Limb (tissue), 2 donors: ENCODE results near the gene EYA4.

Experiments
- DNase-seq, 2 donors: peaks; one replicate each; pipeline ENCODE4 v3.0.0-alpha.2; 2016; ENCODE audit errors: extremely low spot score in 2 of 2

The EYA4 gene

GRCh38 chr6:133242637-133243585 is 1.8 kb downstream of the EYA4 start:
- peak; percentile 25 to 64 for DNase-seq

- DNase-seq = peak in 1 of 2 donors; percentile 25
These were observed 2.7 kb downstream of the EYA4 start for GRCh38 chr6:133243723-133244305.

DNA sequence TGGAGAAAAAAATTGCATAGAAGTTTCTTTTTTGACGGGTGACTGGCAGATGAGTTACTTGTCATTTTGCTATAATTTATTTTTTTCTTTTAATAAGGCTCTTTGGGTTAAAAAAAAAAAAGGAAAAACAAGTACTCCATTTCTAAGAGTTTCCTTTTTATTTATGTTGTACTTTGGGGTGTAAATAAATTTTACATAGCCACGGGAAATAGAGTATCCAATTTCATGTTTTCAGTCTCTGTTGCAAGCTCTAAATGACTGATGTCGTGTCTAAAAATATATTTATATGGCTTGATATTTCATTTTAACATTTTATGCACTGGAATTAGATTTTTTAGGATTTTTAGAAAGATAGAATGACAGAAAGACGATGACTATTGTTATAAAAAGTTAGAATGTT is 3.4 kb downstream of the EYA4 start:
- DNase-seq = no peak

GRCh38 chr6:133245007-133245406 is 3.9 kb downstream of the EYA4 start:
- DNase-seq = no peak

- no peak for DNase-seq
These were observed 4.3 kb downstream of the EYA4 start for GRCh38 chr6:133245422-133245903.

DNA sequence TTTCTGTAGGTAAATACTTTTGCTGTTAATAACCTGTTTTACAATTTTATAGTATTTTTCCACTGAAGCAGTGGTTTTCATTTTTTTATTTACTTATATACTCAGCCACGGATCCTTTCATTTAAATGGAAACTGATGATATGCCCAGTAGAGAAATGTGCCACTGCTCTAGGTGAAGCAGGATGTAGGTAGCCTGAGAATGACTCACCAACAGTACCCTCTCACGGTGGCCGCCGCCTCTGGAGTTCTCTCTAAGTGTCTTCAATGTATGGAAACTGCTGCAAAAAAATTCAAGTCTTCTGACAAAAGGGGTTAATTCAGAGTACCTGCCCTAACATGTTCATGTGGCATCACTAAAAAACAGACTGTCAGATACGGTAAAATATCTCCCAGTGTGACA is 6.4 kb downstream of the EYA4 start:
- no peak for DNase-seq

GRCh38 chr6:133248241-133249001 is 7.3 kb downstream of the EYA4 start:
- no peak for DNase-seq

GRCh38 chr6:133251688-133252087 is 10.5 kb downstream of the EYA4 start:
- no peak for DNase-seq

DNA sequence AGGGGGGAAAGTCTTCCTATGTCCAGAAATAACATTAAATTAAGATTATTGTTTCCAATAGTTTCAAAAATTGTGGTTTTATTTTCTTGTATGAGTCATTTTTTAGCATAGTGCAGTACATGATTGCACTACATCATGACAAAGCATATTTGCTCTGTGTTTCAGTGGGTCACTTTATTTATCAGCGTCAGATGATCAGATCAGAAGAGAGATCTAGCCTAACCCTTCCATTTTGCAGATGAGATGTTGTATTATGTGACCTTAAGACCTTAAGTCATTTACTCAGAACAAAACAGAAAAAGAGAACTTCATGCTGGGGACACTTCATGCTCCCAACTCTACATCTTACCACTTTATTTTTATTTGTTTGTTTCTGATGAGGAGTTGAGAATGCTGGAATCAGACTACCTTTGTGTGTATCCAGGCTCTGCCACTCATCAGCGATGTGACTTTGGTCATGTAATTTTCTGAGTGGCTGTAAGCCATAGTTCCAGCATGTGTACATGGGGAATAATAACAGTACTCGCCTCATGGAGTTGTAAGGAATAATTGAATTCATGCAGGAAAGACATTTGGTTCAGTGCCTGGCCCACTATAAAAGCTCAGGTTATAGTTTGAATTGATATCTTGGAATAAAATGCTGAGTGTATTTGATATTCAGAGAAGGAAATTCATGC is 13.5 kb downstream of the EYA4 start:
- DNase-seq = no peak

- no peak for DNase-seq
These were observed 16.5 kb downstream of the EYA4 start for GRCh38 chr6:133257545-133258105.

DNA sequence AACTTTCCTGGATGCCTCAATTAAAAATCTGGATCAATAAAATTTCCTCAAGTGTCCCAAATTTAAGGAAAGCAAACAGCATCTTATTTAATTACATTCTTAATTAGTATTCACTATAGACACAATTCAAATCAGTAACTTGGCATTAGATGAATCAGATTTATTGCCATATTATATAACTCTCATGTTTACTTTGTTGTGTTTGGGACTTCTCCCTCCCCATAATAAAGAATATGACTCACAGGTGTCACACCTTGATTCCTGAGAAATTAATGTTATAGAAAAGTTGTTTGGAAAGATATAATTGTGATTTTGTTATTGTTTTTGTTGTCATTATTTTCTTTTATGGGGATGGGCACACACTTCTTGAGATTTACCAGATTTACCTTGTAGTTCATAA is 18.4 kb downstream of the EYA4 start:
- DNase-seq = no peak

GRCh38 chr6:133262804-133263203 is 21.6 kb downstream of the EYA4 start:
- no peak for DNase-seq

- DNase-seq = no peak
These were observed 23.9 kb downstream of the EYA4 start for GRCh38 chr6:133265066-133265465.

DNA sequence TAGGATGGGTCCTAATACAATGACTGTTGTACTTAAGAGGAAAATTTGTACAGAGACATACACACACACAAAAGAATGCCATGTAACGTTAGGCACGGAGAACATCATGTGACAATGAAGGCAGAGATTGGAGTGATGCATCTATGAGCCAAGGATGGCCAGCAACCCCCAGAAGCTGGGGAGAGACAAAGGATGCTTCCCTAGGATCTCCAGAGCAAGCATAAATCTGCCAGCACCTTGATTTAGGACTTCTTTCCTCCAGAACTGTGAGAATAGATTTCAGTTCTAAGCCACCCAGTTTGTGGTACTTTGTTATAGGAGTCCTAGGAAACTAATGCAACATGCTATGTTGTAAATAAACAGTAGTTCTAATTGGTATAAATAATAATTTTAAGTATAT is 25.0 kb downstream of the EYA4 start:
- no peak for DNase-seq

DNA sequence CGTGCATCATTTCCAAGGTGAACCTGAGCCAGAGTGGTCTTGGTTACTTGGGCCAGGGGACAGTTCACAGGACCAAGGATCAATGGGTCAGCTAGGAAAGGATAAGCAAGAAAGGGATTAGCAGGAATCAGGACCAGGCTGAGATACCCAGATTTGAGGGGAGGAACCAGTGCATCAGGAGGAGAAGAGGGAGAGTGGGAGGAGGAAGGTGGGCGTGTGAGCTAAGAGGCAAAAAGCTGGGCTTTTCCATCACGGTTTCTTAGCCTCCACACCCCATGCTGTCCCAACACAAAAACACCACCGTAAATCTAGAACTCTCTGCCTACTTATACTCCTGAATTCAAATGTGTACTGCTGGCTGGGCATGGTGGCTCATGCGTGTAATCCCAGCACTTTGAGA is 27.5 kb downstream of the EYA4 start:
- DNase-seq = no peak

GRCh38 chr6:133274813-133275212 is 33.7 kb downstream of the EYA4 start:
- DNase-seq = no peak

GRCh38 chr6:133275213-133275612 is 34.1 kb downstream of the EYA4 start:
- no peak for DNase-seq

DNA sequence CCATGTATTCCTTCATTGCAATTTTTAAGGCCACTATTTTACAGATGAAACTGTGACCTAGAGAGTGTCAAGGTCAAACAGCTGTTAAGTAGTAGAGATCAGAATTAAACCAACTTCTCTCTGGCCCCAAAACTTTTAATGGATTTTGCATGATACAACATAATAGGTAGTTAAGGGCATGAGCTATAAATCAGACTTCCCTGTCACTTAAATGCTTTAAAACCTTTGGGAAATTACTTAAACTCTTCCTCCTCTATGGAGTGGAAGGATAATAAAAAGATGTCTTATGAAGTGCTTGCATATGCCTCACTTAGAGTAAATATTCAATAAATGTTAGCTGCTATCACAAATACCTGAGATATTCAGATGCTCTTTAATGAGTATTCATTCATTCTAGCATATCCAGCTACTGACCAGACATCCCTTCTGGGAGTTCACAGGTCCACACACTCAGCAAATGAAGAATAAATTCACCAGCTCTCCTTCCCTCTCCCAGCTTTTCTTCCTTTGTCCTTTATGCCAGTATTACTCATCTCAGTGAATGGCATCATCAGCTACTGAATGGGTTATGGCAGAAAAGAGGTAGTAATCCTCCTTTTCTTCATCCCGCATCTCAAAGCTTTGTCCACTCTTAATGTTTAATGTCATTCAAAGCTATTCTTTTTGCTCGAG is 36.2 kb downstream of the EYA4 start:
- no peak for DNase-seq

GRCh38 chr6:133277900-133278545 is 36.9 kb downstream of the EYA4 start:
- no peak for DNase-seq

GRCh38 chr6:133286765-133287164 is 45.6 kb downstream of the EYA4 start:
- DNase-seq = no peak
